ES-I3 (cell line): Measurements from ENCODE around the gene CENPVL3.
"Not testable (repeated sequence)": the region's sequence is repeated elsewhere in the genome, so short reads cannot be mapped to it uniquely, and the experiment has no call there.

Experiments used
- H3K36me3 ChIP-seq: 2 replicates; pipeline ENCODE4 v1.6.1; 2013; ENCODE audit warnings: mild to moderate bottlenecking, low read length, control low read depth, moderate library complexity; ENCODE audit not compliant: insufficient read depth
- H3K4me1 ChIP-seq: 2 replicates; pipeline ENCODE4 v1.6.1; 2013; ENCODE audit warnings: mild to moderate bottlenecking, control low read depth, low read length; ENCODE audit not compliant: insufficient read depth
- H3K9ac ChIP-seq: 2 replicates; pipeline ENCODE4 v1.6.1; 2013; ENCODE audit warnings: low read depth, mild to moderate bottlenecking, low read length, moderate library complexity
- H3K9me3 ChIP-seq: 2 replicates; pipeline ENCODE4 v1.6.1; 2013; ENCODE audit warnings: mild to moderate bottlenecking, low read length, moderate library complexity; ENCODE audit not compliant: control insufficient read depth, insufficient read depth

The CENPVL3 gene

DNA sequence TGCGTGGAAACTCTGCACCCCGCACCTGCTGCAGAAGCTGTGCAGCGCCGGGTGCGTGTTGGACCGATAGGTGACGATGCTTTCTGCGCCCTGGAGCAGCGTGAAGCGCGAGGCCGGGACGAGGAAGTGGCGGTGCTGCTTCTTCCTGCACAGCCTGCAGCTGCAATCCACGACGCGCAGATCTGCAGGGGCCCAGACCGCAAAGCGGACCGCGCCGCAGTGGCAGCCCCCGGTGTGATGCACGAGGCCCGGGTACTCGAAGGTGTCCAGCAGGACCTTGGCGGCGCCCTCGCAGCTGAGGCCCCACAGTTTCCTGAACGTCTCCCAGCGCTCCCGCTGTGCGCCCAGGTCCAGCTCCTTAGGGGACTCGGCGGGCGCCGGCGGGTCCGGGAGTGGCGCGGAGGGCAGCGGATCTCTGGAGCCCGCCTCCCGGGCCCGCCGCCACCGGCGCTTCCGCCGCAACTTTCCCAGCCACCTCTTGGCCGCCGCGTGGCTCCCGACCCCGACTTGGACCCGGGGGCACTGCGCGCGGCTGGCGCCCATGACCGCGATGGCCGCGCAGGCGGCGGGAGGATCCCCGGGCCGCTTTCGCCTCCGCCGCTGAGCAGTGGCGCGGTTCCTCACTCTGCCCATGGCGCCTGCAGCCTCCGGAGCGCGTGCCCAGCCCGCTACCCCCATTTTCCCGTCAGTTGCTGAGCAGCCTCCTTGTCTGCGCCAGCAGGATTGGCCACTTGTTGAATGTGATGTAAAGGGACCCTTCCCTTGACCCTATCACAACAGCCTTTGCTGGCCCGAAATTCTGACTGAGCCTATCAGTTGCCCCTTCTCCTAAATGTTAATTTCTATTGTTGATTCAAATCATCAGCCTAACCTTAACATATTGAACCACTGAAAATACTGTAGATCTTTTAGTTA lies at the start of gene CENPVL3:
CENPVL3 (minus strand) TSS at position 672 of the 915 bp plus-strand sequence; CDS start at position 633, 39 bp downstream.
- H3K9ac ChIP-seq: peak within 1 kb of the TSS; percentile 36; the same call in 1 of the 2 replicates
- H3K9me3 ChIP-seq, H3K36me3 ChIP-seq, H3K4me1 ChIP-seq: not testable (repeated sequence)

DNA sequence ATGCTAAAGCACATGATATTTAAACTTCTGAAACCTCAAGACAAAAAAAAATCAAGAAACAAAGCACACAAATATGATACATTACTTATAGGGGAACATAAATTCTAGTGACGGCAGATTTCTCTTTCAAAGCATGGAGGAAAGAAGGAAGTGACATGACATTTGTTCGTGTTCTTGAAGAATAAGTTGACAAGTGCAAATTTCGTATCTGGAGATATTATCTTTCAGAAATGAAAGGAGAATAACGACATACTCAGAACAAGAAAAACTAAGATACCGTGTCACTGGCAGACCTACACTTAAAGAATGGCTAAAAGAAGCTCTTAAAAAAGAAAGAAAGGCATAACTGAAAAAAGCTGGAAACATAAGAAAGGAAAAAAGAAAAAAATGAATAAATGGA lies 47.3 kb upstream of the CENPVL3 start:
- Histone ChIP-seq H3K4me1 (no peaks in the 10 kb centered on the region), H3K36me3 (no peaks in the 10 kb centered on the region), H3K9ac (no peak overlapping the region), H3K9me3 (no peaks in the 10 kb centered on the region)

DNA sequence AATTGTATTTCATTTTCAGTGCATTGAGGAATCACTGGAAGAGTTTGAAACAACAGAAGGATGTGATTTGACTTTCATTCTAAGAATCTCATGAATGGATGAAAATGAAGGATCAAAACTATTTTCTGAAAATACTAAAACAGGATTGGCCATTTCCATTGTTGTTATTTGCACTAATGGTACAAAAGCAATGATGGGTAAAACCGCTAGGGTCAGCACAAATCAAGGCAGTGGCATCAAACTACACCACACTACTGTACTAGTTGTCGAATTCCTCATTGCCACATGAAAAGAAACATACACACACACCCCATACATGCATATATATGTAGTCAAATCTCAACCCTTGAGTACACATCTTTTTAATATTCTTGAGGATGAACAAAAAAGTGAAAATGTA lies 24.7 kb upstream of the CENPVL3 start:
- H3K9me3 ChIP-seq: no peaks in the 10 kb centered on the region
- H3K9ac ChIP-seq: no peak overlapping the region
- no peaks in the 10 kb centered on the region for H3K36me3 ChIP-seq
- no peaks in the 10 kb centered on the region for H3K4me1 ChIP-seq

DNA sequence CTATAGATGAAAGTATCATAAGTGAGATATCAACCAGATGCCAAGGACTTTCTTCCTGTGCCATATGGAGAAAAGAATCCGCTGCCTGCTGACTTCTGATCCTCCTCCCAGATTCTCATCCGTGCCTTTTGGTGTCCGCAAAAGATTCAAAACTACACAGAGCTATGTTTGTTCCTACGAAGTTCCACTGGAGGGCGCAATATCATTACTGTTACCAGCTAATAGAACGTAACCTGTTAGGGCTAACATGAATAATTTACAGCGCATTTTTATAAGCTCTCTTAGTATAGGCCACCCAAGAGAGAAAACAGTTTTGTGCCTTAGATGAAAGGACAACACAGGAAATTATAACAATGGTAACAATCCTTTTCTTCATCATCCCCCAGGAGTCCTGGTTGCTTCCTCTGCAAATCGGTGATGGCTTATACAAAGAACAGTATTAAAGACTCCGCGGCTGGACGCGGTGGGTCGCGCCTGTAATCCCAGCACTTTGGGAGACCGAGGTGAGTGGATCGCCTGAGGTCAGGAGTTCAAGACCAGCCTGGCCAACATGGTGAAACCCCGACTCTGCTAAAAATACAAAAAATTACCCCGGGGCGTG lies 22.8 kb upstream of the CENPVL3 start:
- Histone ChIP-seq H3K4me1 (no peaks in the 10 kb centered on the region; the same call in 1 of the 2 replicates), H3K9me3 (no peaks in the 10 kb centered on the region), H3K36me3 (no peaks in the 10 kb centered on the region), H3K9ac (no peak overlapping the region)

DNA sequence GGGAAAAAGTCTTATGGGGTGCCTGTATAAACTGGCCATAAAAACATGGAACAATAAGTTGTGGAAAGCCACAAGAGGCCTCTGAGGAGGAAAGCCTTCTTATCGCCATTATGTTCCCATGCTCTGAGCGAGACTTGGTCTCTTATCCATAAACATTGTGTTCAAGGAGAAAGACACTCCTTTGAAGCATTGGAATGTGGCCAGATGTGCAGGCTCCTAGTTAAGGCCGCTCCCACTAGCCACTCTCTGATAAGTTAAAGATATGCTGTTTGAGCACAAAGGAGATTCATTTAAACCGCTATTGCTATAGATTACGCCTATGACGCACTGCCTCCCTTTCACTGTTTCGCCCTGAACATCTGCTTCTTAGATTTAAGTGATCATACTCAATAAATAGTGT lies 17.8 kb upstream of the CENPVL3 start:
- not testable (repeated sequence) for H3K9ac ChIP-seq, H3K4me1 ChIP-seq, H3K36me3 ChIP-seq, H3K9me3 ChIP-seq

DNA sequence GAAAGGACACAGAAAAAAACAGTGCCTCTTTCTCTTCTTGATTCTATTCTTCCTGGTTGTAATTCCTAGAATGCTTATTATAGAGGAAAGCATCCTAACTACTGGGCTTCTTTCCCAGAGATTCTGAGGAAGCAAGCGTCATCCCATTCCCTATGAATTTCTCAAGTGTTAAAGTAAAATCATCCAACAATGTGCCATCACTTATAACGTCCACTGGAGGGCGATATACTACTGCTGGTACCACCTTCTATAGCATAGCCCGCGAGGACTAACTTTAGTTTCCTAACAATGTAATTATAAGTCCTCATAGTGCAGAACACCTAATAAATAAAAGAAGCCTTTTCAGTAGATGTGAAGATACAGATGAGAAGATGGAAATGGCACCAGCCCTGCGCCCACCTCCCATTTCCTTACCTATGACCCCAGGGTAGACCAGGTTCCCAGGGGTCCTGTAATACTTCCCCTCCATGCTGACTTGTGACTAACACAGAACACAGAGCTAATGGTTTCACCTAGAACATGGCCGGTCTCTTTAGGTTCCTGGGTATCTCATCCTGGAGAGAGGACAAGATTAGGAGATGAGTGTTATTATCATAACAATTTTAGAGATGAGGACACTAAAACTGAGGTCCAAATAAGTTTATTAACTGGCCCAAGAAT lies 4.2 kb downstream of the CENPVL3 start:
- Histone ChIP-seq H3K36me3 (no peaks in the 10 kb centered on the region), H3K4me1 (no peaks in the 10 kb centered on the region), H3K9ac (0 out of 2 replicates have a peak overlapping the region, but pooled peaks have one; percentile 12), H3K9me3 (no peaks in the 10 kb centered on the region)

DNA sequence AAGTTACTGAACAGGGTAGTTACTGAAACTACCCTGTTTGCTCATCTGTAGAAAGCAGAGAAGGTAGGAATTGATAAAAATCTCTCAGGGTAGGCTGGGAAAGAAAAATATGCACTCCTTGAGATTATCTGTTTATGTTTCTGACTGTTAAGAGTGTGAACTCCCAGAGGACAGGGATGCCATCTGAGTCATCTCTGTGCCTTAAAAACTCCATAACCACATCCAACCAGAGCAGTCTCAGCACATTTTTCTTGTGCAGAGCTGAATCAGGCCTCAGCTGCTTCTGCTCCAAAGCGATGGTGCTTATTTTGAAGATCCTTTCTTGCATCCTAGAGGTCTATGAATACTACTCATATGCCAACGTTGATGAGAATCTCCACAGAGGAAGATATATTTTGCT lies 9.9 kb downstream of the CENPVL3 start:
- no peaks in the 10 kb centered on the region for H3K4me1 ChIP-seq

DNA sequence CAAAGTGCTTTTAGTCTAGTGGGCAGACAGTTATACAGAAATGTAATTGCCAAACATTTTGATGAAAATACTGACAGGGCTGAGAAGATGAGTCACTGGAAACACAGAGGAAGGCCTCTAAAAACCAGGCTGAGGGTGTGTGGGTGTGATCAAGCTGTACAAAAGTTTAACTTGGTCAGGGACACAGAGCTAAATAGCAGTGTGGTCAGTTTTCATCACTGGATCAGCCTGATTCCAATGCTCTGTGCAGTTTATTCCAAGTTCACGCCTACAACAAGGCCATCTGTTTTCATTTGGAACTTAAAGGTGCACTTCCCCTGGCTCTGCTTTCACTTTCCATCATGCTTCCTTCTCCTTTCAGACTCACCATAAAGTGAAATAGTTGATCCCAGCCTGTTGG lies 10.6 kb downstream of the CENPVL3 start:
- H3K9ac ChIP-seq: no peak overlapping the region
- H3K4me1 ChIP-seq: no peaks in the 10 kb centered on the region
- no peaks in the 10 kb centered on the region for H3K36me3 ChIP-seq
- no peaks in the 10 kb centered on the region for H3K9me3 ChIP-seq

More for the DNA sequence above, 9.9 kb downstream of the CENPVL3 start:
- Histone ChIP-seq H3K36me3 (no peaks in the 10 kb centered on the region), H3K9me3 (no peaks in the 10 kb centered on the region), H3K9ac (no peak overlapping the region)

DNA sequence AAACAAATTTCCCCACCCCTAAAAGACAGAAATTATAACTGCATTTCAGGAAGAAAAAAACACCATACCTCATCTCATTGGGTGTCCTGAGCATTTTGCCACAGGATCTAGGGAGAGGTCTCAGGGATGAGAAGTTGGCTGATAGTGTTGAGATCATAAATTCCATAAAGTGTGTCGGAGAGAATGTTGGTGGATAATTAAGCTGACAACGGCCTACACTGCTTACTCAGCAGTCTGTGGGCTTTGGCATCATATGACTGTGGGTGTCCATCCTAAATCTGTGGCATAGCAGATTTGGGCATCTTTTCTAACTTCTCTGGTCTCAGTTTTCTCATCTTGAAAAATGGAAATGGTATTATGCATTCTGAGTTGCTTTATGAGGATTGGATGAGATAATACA lies 12.3 kb downstream of the CENPVL3 start:
- Histone ChIP-seq H3K9me3 (no peaks in the 10 kb centered on the region), H3K36me3 (no peaks in the 10 kb centered on the region), H3K9ac (no peak overlapping the region), H3K4me1 (no peaks in the 10 kb centered on the region)

DNA sequence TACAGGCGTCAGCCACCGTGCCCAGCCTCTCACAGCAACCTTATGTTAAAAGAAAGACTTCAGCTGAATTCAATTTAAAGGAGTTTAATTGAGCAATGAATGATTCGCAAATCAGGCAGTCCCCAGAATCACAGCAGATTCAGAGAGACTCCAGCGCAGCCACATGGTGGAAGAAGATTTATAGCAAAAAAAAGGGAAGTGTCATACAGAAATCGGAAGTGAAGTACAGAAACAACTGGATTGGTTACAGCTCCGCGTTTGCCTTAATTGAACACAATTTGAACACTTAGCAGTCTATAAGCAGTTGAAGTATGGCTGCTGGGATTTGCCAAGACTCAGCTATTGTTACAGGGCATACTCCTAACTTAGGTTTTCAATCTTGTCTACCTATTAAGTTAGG lies 19.8 kb downstream of the CENPVL3 start:
- no peak overlapping the region for H3K9ac ChIP-seq
- no peaks in the 10 kb centered on the region for H3K9me3 ChIP-seq
- no peaks in the 10 kb centered on the region for H3K36me3 ChIP-seq
- H3K4me1 ChIP-seq: no peaks in the 10 kb centered on the region

DNA sequence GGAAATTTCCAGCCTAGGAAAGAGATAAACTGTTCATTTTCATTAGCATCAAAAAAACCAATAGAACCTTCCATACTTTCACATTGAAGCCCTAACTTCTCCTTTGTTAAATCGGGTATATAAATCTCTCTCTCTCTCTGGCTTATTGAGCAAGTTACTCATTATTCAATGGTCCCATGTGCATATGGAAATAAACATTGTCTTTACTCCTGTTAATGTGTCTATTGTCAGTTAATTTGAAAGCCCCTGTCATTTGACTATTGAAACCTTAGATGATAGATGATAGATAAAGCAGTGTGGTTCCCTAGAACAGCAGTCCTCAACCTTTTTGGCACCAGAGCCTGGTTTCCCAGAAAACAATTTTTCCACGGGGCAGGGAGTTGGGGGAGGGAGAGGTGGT lies 46.8 kb downstream of the CENPVL3 start:
- no peaks in the 10 kb centered on the region for H3K36me3 ChIP-seq
- no peaks in the 10 kb centered on the region for H3K9me3 ChIP-seq
- H3K4me1 ChIP-seq: no peaks in the 10 kb centered on the region
- no peak overlapping the region for H3K9ac ChIP-seq

DNA sequence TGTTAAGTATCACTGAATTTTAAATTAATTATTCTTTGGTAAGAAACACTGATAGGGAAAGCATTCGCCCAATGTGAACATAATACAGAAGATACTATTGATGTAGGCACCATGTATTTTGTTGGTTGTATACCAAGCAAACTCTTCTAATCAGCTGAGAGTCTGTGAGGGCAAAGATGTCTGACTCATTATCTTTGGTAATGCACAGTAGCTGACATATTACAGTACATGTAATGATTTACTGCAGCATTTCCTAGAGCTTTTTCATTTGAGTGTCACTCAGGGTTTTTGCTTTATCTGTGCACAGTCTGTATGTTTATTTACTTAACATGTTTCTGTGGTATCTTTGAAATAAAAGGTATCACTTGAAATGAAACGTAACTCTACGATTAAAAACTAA lies 49.2 kb downstream of the CENPVL3 start:
- H3K9ac ChIP-seq: no peak overlapping the region
- no peaks in the 10 kb centered on the region for H3K4me1 ChIP-seq
- no peaks in the 10 kb centered on the region for H3K36me3 ChIP-seq
- no peaks in the 10 kb centered on the region for H3K9me3 ChIP-seq

DNA sequence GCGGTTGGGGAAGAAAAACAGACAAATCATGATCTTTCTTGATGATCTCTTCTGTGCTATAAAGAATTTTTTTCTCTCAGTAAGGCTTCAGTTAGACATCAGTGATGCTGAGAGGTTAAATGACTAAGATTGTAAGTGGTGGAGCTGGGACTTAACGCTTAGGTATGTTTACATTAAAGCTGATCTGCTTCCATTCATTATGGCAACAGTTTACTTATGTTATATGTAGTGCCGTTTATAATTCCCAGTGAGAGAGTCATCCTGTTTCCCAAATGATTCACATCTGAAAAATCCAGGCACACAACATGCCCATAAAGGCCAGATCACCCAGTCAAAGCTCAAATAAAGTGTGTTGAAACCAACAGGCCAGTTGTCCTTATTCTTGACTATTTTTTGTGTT lies 50.1 kb downstream of the CENPVL3 start:
- no peaks in the 10 kb centered on the region for H3K4me1 ChIP-seq
- H3K9ac ChIP-seq: no peak overlapping the region
- H3K36me3 ChIP-seq: no peaks in the 10 kb centered on the region
- peaks cover under 1% of the 10 kb centered on the region; the same call in 1 of the 2 replicates for H3K9me3 ChIP-seq
